ENCODE measurements around the gene GINS2. TPM values are rescaled to one million over a fixed set of nuclear protein-coding genes. Genes with fewer than 3 reads are reported as not detected.

Gene GINS2
- total RNA-seq, 6 experiments from 2014 or later, result 0.49 to 4.7 (median 1.3) TPM

- Histone ChIP-seq H3K9me3 (no peaks in the 10 kb centered on the region), H3K4me1 (no peaks in the 10 kb centered on the region), H3K27me3 (no peaks in the 10 kb centered on the region), H3K36me3 (no peaks in the 10 kb centered on the region), H3K27ac (no peak overlapping the region), H3K4me3 (no peak overlapping the region)
- TF ChIP-seq POLR2A (IDR thresholded peaks at IDR 0.05), result no peak
- WGBS (ENCODE audit: insufficient coverage, low coverage, low lambda C conversion rate, missing lambda C conversion rate), result 80% methylated on average over 6 of the region's 9 CpGs
- DNase-seq, result no peak
- intact Hi-C loops (cut with DNase I), result loop anchor here in 1 of 2 donors (10.0 kb wide), 1 partner anchor 56 kb away; no protein-coding TSS in a partner anchor
- ATAC-seq, result no peak
Measured at GRCh38 chr16:85710732-85711131, 22.0 kb upstream of the GINS2 start.

DNA sequence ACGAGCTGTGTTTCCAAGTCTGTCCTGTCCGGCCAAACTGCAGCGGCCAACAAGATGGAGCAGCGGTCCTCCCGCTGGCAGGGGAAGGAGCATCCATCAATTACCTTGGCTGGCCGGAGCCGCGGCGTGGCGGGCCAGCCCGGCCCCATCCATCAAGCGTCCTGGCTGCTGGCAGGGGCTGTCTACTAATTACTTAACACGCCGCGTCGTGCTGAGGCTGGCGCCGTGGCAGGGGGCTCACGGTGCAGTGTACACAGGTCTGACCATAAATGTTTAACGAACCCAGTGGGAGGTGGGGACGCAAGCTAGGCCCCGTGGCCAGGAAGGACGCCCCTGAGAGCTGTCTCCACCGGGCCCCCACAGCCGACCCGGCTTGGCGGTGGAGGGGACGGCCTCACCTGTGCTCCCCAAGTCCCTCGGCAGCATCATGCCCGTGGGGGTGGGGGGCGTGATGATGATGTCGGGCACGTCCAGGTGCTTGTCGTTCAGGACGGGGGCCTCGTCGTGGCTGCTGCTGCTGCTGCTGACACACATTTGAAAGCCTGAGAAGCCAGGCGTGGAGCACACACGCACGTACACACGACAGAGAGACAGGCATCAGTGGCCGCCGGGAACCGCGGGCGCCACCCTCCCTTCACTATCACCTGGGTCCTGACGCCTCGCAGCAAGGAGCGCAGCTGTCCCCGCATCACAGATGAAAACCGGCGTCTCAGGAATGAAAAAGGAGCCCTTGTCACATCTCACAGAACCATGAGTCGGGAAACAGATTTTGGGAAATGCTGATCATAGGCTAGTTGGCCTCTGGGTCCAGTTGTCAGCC lies 21.2 kb upstream of the GINS2 start:
- Histone ChIP-seq H3K4me1 (no peaks in the 10 kb centered on the region), H3K4me3 (no peak overlapping the region), H3K36me3 (no peaks in the 10 kb centered on the region), H3K27ac (no peak overlapping the region), H3K9me3 (no peaks in the 10 kb centered on the region), H3K27me3 (no peaks in the 10 kb centered on the region)
- TF ChIP-seq, protein P1, sequence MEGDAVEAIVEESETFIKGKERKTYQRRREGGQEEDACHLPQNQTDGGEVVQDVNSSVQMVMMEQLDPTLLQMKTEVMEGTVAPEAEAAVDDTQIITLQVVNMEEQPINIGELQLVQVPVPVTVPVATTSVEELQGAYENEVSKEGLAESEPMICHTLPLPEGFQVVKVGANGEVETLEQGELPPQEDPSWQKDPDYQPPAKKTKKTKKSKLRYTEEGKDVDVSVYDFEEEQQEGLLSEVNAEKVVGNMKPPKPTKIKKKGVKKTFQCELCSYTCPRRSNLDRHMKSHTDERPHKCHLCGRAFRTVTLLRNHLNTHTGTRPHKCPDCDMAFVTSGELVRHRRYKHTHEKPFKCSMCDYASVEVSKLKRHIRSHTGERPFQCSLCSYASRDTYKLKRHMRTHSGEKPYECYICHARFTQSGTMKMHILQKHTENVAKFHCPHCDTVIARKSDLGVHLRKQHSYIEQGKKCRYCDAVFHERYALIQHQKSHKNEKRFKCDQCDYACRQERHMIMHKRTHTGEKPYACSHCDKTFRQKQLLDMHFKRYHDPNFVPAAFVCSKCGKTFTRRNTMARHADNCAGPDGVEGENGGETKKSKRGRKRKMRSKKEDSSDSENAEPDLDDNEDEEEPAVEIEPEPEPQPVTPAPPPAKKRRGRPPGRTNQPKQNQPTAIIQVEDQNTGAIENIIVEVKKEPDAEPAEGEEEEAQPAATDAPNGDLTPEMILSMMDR (IDR thresholded peaks at IDR 0.05), result no peak
- no peak for TF ChIP-seq POLR2A (IDR thresholded peaks at IDR 0.05)
- ATAC-seq (no peak), DNase-seq (no peak)
- intact Hi-C loops (cut with DNase I), result loop anchor here in 1 of 2 donors (10.0 kb wide), 1 partner anchor 55 kb away; no protein-coding TSS in a partner anchor
- WGBS (ENCODE audit: insufficient coverage, low coverage, low lambda C conversion rate, missing lambda C conversion rate), result 85% methylated on average over 5 of the region's 53 CpGs

DNA sequence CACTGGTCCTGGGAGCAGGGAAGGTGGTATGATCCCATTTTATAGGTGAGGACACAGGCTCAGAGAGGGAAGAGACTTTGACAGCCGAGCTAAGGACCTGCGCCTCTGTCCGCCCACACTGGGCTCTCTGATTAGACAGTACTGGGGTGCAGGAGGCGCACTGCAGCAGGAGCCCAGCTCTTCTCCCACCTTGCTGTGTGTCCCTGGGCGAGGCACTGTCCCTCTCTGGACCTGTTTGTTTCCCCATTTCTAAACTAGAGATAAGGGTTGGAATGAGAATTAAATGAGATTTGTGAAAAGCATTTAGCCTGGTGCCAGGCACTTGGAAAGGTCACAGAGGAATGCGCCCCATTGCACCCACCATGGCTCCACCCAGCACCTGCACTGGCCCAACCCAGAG lies 19.6 kb upstream of the GINS2 start:
- no peak for DNase-seq
- H3K27ac ChIP-seq, result no peak overlapping the region
- no peak for ATAC-seq
- no peak for TF ChIP-seq POLR2A (IDR thresholded peaks at IDR 0.05)
- TF ChIP-seq, protein P1 (IDR thresholded peaks at IDR 0.05), result no peak
- intact Hi-C loops (cut with DNase I), result no loop called here
- no peaks in the 10 kb centered on the region for H3K9me3 ChIP-seq
- H3K4me3 ChIP-seq, result no peak overlapping the region
- H3K36me3 ChIP-seq, result no peaks in the 10 kb centered on the region
- WGBS (ENCODE audit: insufficient coverage, low coverage, low lambda C conversion rate, missing lambda C conversion rate), result 82% methylated on average over 3 of the region's 6 CpGs
- H3K27me3 ChIP-seq, result no peaks in the 10 kb centered on the region
- H3K4me1 ChIP-seq, result no peaks in the 10 kb centered on the region

GRCh38 chr16:85707528-85708095 lies 18.9 kb upstream of the GINS2 start:
- H3K4me1 ChIP-seq, result no peaks in the 10 kb centered on the region
- no peaks in the 10 kb centered on the region for H3K9me3 ChIP-seq
- 98% methylated on average over 3 of the region's 16 CpGs for WGBS (ENCODE audit: insufficient coverage, low coverage, low lambda C conversion rate, missing lambda C conversion rate)
- ATAC-seq (no peak), DNase-seq (no peak)
- H3K4me3 ChIP-seq, result no peak overlapping the region
- no peak for TF ChIP-seq POLR2A (IDR thresholded peaks at IDR 0.05)
- TF ChIP-seq, protein P1 (IDR thresholded peaks at IDR 0.05), result no peak
- H3K27ac ChIP-seq, result no peak overlapping the region
- no peaks in the 10 kb centered on the region for H3K27me3 ChIP-seq
- H3K36me3 ChIP-seq, result no peaks in the 10 kb centered on the region
- intact Hi-C loops (cut with DNase I), result no loop called here

GRCh38 chr16:85706449-85707034 lies 17.8 kb upstream of the GINS2 start:
- no peak overlapping the region for H3K4me3 ChIP-seq
- H3K36me3 ChIP-seq, result no peaks in the 10 kb centered on the region
- ATAC-seq (no peak), DNase-seq (no peak)
- no peaks in the 10 kb centered on the region for H3K9me3 ChIP-seq
- WGBS (ENCODE audit: insufficient coverage, low coverage, low lambda C conversion rate, missing lambda C conversion rate), result 75% methylated on average over 6 of the region's 11 CpGs
- no peak overlapping the region for H3K27ac ChIP-seq
- intact Hi-C loops (cut with DNase I), result no loop called here
- no peaks in the 10 kb centered on the region for H3K4me1 ChIP-seq
- TF ChIP-seq, protein P1 (IDR thresholded peaks at IDR 0.05), result no peak
- TF ChIP-seq POLR2A (IDR thresholded peaks at IDR 0.05), result no peak
- H3K27me3 ChIP-seq, result no peaks in the 10 kb centered on the region
